Measurements from ENCODE around the gene DCANP1.

Gene DCANP1

GRCh38 chr5:135441919-135442318 lies 5.2 kb downstream of the DCANP1 start:
- TF ChIP-seq REST (IDR thresholded peaks at IDR 0.05; ENCODE audit: insufficient read depth in 1 of 2, low read depth in 2 of 2, low read length in 2 of 2) (no peak), SIN3A (IDR thresholded peaks at IDR 0.05; ENCODE audit: borderline replicate concordance, insufficient read depth, low read length) (no peak), POLR2AphosphoS5 (IDR thresholded peaks at IDR 0.05; ENCODE audit: low read depth, low read length) (no peak), FOXP2 (optimal IDR thresholded peaks at IDR 0.05; ENCODE audit: borderline replicate concordance, extremely low read depth, extremely low read length, insufficient read depth) (no peak), TAF1 (IDR thresholded peaks at IDR 0.05; ENCODE audit: borderline replicate concordance, insufficient read depth, low read length) (no peak)

GRCh38 chr5:135441350-135441831 lies 5.8 kb downstream of the DCANP1 start:
- TF ChIP-seq REST (IDR thresholded peaks at IDR 0.05; ENCODE audit: insufficient read depth in 1 of 2, low read depth in 2 of 2, low read length in 2 of 2) (no peak), SIN3A (IDR thresholded peaks at IDR 0.05; ENCODE audit: borderline replicate concordance, insufficient read depth, low read length) (no peak), FOXP2 (optimal IDR thresholded peaks at IDR 0.05; ENCODE audit: borderline replicate concordance, extremely low read depth, extremely low read length, insufficient read depth) (no peak), POLR2AphosphoS5 (IDR thresholded peaks at IDR 0.05; ENCODE audit: low read depth, low read length) (no peak), TAF1 (IDR thresholded peaks at IDR 0.05; ENCODE audit: borderline replicate concordance, insufficient read depth, low read length) (no peak)

- TF ChIP-seq POLR2AphosphoS5 (IDR thresholded peaks at IDR 0.05; ENCODE audit: low read depth, low read length), result no peak
- no peak for TF ChIP-seq SIN3A (IDR thresholded peaks at IDR 0.05; ENCODE audit: borderline replicate concordance, insufficient read depth, low read length)
Measured at GRCh38 chr5:135440916-135441315, 6.2 kb downstream of the DCANP1 start.

GRCh38 chr5:135439231-135440205 lies 7.6 kb downstream of the DCANP1 start:
- TF ChIP-seq REST (IDR thresholded peaks at IDR 0.05; ENCODE audit: insufficient read depth in 1 of 2, low read depth in 2 of 2, low read length in 2 of 2) (no peak), POLR2AphosphoS5 (IDR thresholded peaks at IDR 0.05; ENCODE audit: low read depth, low read length) (no peak), FOXP2 (optimal IDR thresholded peaks at IDR 0.05; ENCODE audit: borderline replicate concordance, extremely low read depth, extremely low read length, insufficient read depth) (no peak), TAF1 (IDR thresholded peaks at IDR 0.05; ENCODE audit: borderline replicate concordance, insufficient read depth, low read length) (no peak), SIN3A (IDR thresholded peaks at IDR 0.05; ENCODE audit: borderline replicate concordance, insufficient read depth, low read length) (no peak)

GRCh38 chr5:135438636-135439221 lies 8.4 kb downstream of the DCANP1 start:
- no peak for TF ChIP-seq FOXP2 (optimal IDR thresholded peaks at IDR 0.05; ENCODE audit: borderline replicate concordance, extremely low read depth, extremely low read length, insufficient read depth)
- no peak for TF ChIP-seq REST (IDR thresholded peaks at IDR 0.05; ENCODE audit: insufficient read depth in 1 of 2, low read depth in 2 of 2, low read length in 2 of 2)
- TF ChIP-seq SIN3A (IDR thresholded peaks at IDR 0.05; ENCODE audit: borderline replicate concordance, insufficient read depth, low read length), result no peak
- no peak for TF ChIP-seq TAF1 (IDR thresholded peaks at IDR 0.05; ENCODE audit: borderline replicate concordance, insufficient read depth, low read length)
- TF ChIP-seq POLR2AphosphoS5 (IDR thresholded peaks at IDR 0.05; ENCODE audit: low read depth, low read length), result no peak

Measured in PFSK-1 (cell line).